Psoas muscle (tissue), 8 donors: ENCODE data around the gene TPST2. TPM values are rescaled to one million over a fixed set of nuclear protein-coding genes. Genes with fewer than 3 reads are reported as not detected.

Experiments used
- ATAC-seq, 4 donors: fragments of 200-7000 bp; cut with Tn5 transposase; one replicate each; pipeline ENCODE4 v1.9.1; 2020; ENCODE audit warnings: moderate library complexity in 3 of 4, mild to moderate bottlenecking in 2 of 4
- DNase-seq, 2 donors: peaks; one replicate each; pipeline ENCODE4 v3.0.0-alpha.2; 2020
- H3K27ac ChIP-seq: fragments of 200-600 bp; one replicate; pipeline ENCODE4 v1.8.0; 2022
- H3K27me3 ChIP-seq, 3 donors: fragments of 200-600 bp in 1 of 3; one replicate each; pipeline versions ENCODE4 v1.6.1 to v1.8.0; 2013 to 2022; ENCODE audit warnings: low read length in 2 of 3, mild to moderate bottlenecking in 2 of 3, moderate library complexity in 1 of 3; ENCODE audit not compliant: insufficient read depth in 3 of 3
- H3K36me3 ChIP-seq, 2 donors: fragments of 200-600 bp in 1 of 2; one replicate each; pipeline versions ENCODE4 v1.6.1 to v1.8.0; 2013 to 2022; ENCODE audit warnings: low read depth in 1 of 2, mild to moderate bottlenecking in 1 of 2, moderate library complexity in 1 of 2; ENCODE audit not compliant: insufficient read depth in 1 of 2
- H3K4me1 ChIP-seq: fragments of 200-600 bp; one replicate; pipeline ENCODE4 v1.8.0; 2022
- H3K4me3 ChIP-seq: fragments of 200-600 bp; one replicate; pipeline ENCODE4 v1.8.0; 2022; ENCODE audit warnings: mild to moderate bottlenecking
- H3K9me3 ChIP-seq: fragments of 200-600 bp; one replicate; pipeline ENCODE4 v1.8.0; 2022
- CTCF ChIP-seq: fragments of 200-600 bp; IDR thresholded peaks from one replicate; pipeline ENCODE4 v1.8.0; 2022; ENCODE audit warnings: antibody characterized with exemption
- WGBS, 3 donors: extraction: QIAGEN DNeasy Blood & Tissue Kit; methylation state at CpG; one replicate each; pipeline versions ENCODE4 v1.1.6 to v1.1.7; 2013; 5-methylcytosine and 5-hydroxymethylcytosine counted together
- intact Hi-C, 2 donors: fragments of 100-400 bp; cut with DNase I; formaldehyde crosslinking; loops; one replicate each; pipeline versions ENCODE4 v1.11.0 to v1.14.2; 2022
- polyA plus RNA-seq, 3 donors: library from polyadenylated mRNA; stranded (reverse); fragments of 200-250 nt; gene quantifications; one replicate each; pipeline ENCODE4 v1.2.3, GENCODE V29; 2013
- total RNA-seq, 4 donors: library from RNA; stranded (reverse); fragmentation: NEBNext Ultra II Directional in 2 of 4; extraction: Animal tissue kit (Norgen Biotek cat#: 25700) in 2 of 4; gene quantifications; one replicate each; pipeline versions ENCODE4 v1.2.1 to v1.2.4, GENCODE V29; 2021 to 2023
- donor health status: healthy with polysubstance abuse.
- donor health status: DM: no; HTN: no; CAD: no; lungs with moderate emphysema.
- donor health status: Bipolar disorder and iron deficiency.
- donor health status: healthy.
- donor health status: DM: yes; HTN: yes; CAD: no.
- donor health status: DM: no; HTN: no; CAD: no.
- donor health status: DM: no; HTN: no; CAD: no.
- donor health status: DM: yes; HTN: yes; CAD: no.

TPST2 gene
- total and polyA plus RNA-seq, 7 donors, result 22.1 to 76.4 (median 32.9) TPM

GRCh38 chr22:26517429-26517828, 72.5 kb downstream of the TPST2 start:
- Histone ChIP-seq H3K27me3 (no peaks in the 10 kb centered on the region), H3K4me3 (no peak overlapping the region), H3K9me3 (no peaks in the 10 kb centered on the region), H3K27ac (no peak overlapping the region), H3K4me1 (peaks cover 12% of the 10 kb centered on the region), H3K36me3 (no peaks in the 10 kb centered on the region)
- DNase-seq (no peak), ATAC-seq (no peak)
- WGBS, 3 donors, result 95 to 100% (median 98%) methylated on average over 5 of the region's 5 CpGs
- TF ChIP-seq CTCF, result no peak
- intact Hi-C loops, result no loop called here

- WGBS, 3 donors, result 22 to 63% (median 45%) methylated on average over 1 of the region's 1 CpG
- ATAC-seq, result no peak
- TF ChIP-seq CTCF, result no peak
- H3K4me1 ChIP-seq, result peaks cover 13% of the 10 kb centered on the region
- no peak overlapping the region for H3K4me3 ChIP-seq
- intact Hi-C loops, result no loop called here
- H3K36me3 ChIP-seq, result no peaks in the 10 kb centered on the region
- no peak for DNase-seq
- no peaks in the 10 kb centered on the region for H3K27me3 ChIP-seq
- no peaks in the 10 kb centered on the region for H3K9me3 ChIP-seq
- peak overlapping the region; percentile 9 for H3K27ac ChIP-seq
These were observed 73.4 kb downstream of the TPST2 start for GRCh38 chr22:26516503-26516902.

- intact Hi-C loops, result no loop called here
- no peaks in the 10 kb centered on the region for H3K9me3 ChIP-seq
- H3K4me1 ChIP-seq, result peaks cover 19% of the 10 kb centered on the region
- ATAC-seq (no peak), DNase-seq (no peak)
- no peaks in the 10 kb centered on the region for H3K36me3 ChIP-seq
- no peaks in the 10 kb centered on the region for H3K27me3 ChIP-seq
- TF ChIP-seq CTCF, result no peak
- no peak overlapping the region for H3K4me3 ChIP-seq
- 78 to 84% (median 83%) methylated on average over 3 of the region's 3 CpGs for WGBS, 3 donors
- no peak overlapping the region for H3K27ac ChIP-seq
These were observed 74.0 kb downstream of the TPST2 start for GRCh38 chr22:26515931-26516330.

- 91 to 95% (median 95%) methylated on average over 12 of the region's 12 CpGs for WGBS, 3 donors
- Histone ChIP-seq H3K4me3 (no peak overlapping the region), H3K27me3 (no peaks in the 10 kb centered on the region), H3K4me1 (peaks cover 25% of the 10 kb centered on the region), H3K9me3 (no peaks in the 10 kb centered on the region), H3K36me3 (peaks cover 6 to 13% of the 10 kb centered on the region in 2 donors), H3K27ac (no peak overlapping the region)
- DNase-seq (no peak), ATAC-seq (no peak)
- intact Hi-C loops, result loop anchor here (5.0 kb wide), 1 partner anchor 73 kb away; no protein-coding TSS in a partner anchor
- TF ChIP-seq CTCF, result no peak
These were observed 75.3 kb downstream of the TPST2 start for GRCh38 chr22:26514419-26515161.

GRCh38 chr22:26513838-26514237, 76.1 kb downstream of the TPST2 start:
- intact Hi-C loops, result loop anchor here (5.0 kb wide), 1 partner anchor 73 kb away; no protein-coding TSS in a partner anchor
- 31 to 69% (median 37%) methylated on average over 1 of the region's 1 CpG for WGBS, 3 donors
- ATAC-seq, result no peak
- H3K36me3 ChIP-seq, result peaks cover 11 to 21% of the 10 kb centered on the region in 2 donors
- H3K4me3 ChIP-seq, result no peak overlapping the region
- peak overlapping the region; percentile 85 for H3K27ac ChIP-seq
- no peaks in the 10 kb centered on the region for H3K27me3 ChIP-seq
- TF ChIP-seq CTCF, result no peak
- H3K9me3 ChIP-seq, result no peaks in the 10 kb centered on the region
- DNase-seq, result no peak
- H3K4me1 ChIP-seq, result peaks cover 25% of the 10 kb centered on the region
